ENCODE data around the gene C19orf53. TPM values are rescaled to one million over a fixed set of nuclear protein-coding genes. Genes with fewer than 3 reads are reported as not detected.

Gene C19orf53
- total and polyA plus RNA-seq, 9 of the 15 experiments (the other 6 are each of a cell fraction or from before 2014, with no cell fraction given), result 98.5 to 441 (median 164) TPM

- TF ChIP-seq MLLT1 (IDR thresholded peaks at IDR 0.05) (0 out of 4 replicates have a peak, but pooled peaks of 1 of the 2 experiments have one; percentile 17), E2F4 (CRISPR knock-in tag; IDR thresholded peaks at IDR 0.05; ENCODE audit: low read depth) (no peak)
Observed at GRCh38 chr19:13795595-13796300, 21.5 kb downstream of the C19orf53 start (continued).

DNA sequence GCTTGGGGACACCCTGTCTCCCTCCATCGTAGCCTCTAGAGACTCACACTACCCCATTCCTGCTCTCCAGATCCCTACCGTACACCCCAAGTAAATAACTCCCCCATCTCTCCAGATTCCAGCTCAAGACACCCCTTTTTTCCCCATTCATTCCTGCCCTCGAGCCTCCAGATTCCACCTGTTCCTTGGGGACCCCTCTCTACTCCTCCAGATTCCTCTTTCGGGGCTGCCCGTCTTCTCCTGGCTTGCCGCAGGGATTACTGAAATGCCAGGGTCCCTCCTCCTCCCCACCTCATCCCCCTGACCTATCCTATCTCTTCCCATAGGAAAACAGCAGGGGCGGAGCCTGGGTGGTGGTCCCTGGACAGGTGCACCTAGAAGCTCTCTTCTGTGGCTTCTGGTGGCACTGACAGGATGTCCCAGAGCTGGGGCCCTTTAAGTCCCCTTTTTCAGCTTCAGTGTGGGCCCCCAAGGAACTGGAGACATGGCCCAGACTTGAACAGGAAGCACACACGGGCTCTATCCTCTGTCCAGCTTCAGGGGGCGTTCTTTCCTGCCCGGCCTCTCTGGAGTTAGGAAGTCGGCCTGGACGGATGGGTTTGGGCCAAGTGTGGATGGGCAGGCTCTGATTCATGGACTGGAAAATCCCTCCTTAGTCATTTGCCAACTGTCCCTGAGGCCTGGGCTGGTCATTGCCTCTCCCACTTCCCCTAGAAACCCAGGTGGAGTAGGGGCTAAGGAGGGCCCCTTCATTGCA lies 22.2 kb downstream of the C19orf53 start:
- Histone ChIP-seq H3K9me3 (replicated peaks; ENCODE audit: control insufficient read depth, insufficient read depth, low read depth, low read length) (no peaks in the 10 kb centered on the region), H3K4me3 (peak overlapping the region; percentile 61; the same call in 1 of the 2 replicates), H3K36me3 (ENCODE audit: control insufficient read depth, insufficient read depth, low read length) (no peaks in the 10 kb centered on the region), H3K9me1 (ENCODE audit: control insufficient read depth, insufficient read depth, low read length) (no peaks in the 10 kb centered on the region), H3K79me2 (ENCODE audit: control insufficient read depth, insufficient read depth, low read length) (no peaks in the 10 kb centered on the region), H3K27ac (ENCODE audit: extremely low read depth, low read depth, low read length) (no peak overlapping the region), H3K9ac (ENCODE audit: insufficient read depth in 1 of 2, low read depth in 2 of 2, low read length in 2 of 2) (peak overlapping the region in 1 of 2 experiments; percentile 58; a peak in 2 of 4 replicates), H3K27me3 (ENCODE audit: control insufficient read depth in 2 of 2, insufficient read depth in 2 of 2, low read length in 2 of 2) (no peaks in the 10 kb centered on the region), H3K4me2 (ENCODE audit: insufficient read depth, low read length) (peak overlapping the region; percentile 77), H4K20me1 (replicated peaks; ENCODE audit: control insufficient read depth, insufficient read depth, low read length) (no peaks in the 10 kb centered on the region), H3K4me1 (replicated peaks in 1 of 2; ENCODE audit: control insufficient read depth in 2 of 2, insufficient read depth in 2 of 2, low read length in 2 of 2) (peaks cover 9 to 37% of the 10 kb centered on the region in 2 experiments; a peak in 4 of 5 replicates), H2AFZ (ENCODE audit: low read depth, low read length) (no peak overlapping the region)
- TSS peak; percentile 58 for BruUV-seq (replicated peaks)
- TF ChIP-seq CTCF (IDR thresholded peaks at IDR 0.05 in 2 of 3, conservative IDR thresholded peaks at IDR 0.05 in 1 of 3; ENCODE audit: insufficient read depth in 2 of 3, low read depth in 1 of 3, low read length in 3 of 3) (0 out of 6 replicates have a peak, but pooled peaks of 1 of the 3 experiments have one; percentile 2), SPI1 (IDR thresholded peaks at IDR 0.05; ENCODE audit: borderline replicate concordance, low read depth, low read length) (no peak)
- DNase-seq (ENCODE audit: extremely low read depth in 1 of 4, low spot score in 3 of 4) (peak in 1 of 4 experiments; percentile 8), FAIRE-seq (no peak), ATAC-seq (no peak)
- intact Hi-C loops (cut with micrococcal nuclease), result no loop called here
- in situ Hi-C loops (cut with MboI), result no loop called here
- WGBS (ENCODE audit: insufficient coverage, low coverage, missing lambda C conversion rate), result 40% methylated on average over 11 of the region's 12 CpGs
- ChIA-PET CTCF (ENCODE audit: low intra/inter-chr PET ratio) (interaction anchor here (1.0 kb wide), 1 partner anchor 42 kb away, joined by 3 read pairs; no protein-coding TSS in a partner anchor), POLR2A (interaction anchor here (0.6 to 2.2 kb wide), 3 partner anchors 21 to 45 kb away, joined by 3 to 6 read pairs (median 3); no protein-coding TSS in a partner anchor)

All from K562 (cell line).